Uterus (tissue), 4 donors: Measurements from ENCODE around the gene GRIK4. TPM values are rescaled to one million over a fixed set of nuclear protein-coding genes. Genes with fewer than 3 reads are reported as not detected.
"Not testable (repeated sequence)": the region's sequence is repeated elsewhere in the genome, so short reads cannot be mapped to it uniquely, and the experiment has no call there.

Experiments used
- DNase-seq, 2 donors: peaks; one replicate each; pipeline ENCODE4 v3.0.0-alpha.2; 2019 to 2020
- H3K27ac ChIP-seq, 2 donors: fragments of 200-600 bp; sonication (generic); 1 replicate in 1 of 2; 2 replicates in 1 of 2; pipeline ENCODE4 v1.5.1; 2016 to 2018
- H3K27me3 ChIP-seq, 2 donors: fragments of 200-600 bp; sonication (generic); one replicate each; pipeline ENCODE4 v1.5.1; 2018 to 2019; ENCODE audit warnings: control low read depth in 1 of 2
- H3K36me3 ChIP-seq, 2 donors: fragments of 200-600 bp; sonication (generic); one replicate each; pipeline ENCODE4 v1.5.1; 2019; ENCODE audit warnings: control low read depth in 1 of 2
- H3K4me1 ChIP-seq, 2 donors: fragments of 200-600 bp; sonication (generic); one replicate each; pipeline ENCODE4 v1.5.1; 2018 to 2019; ENCODE audit warnings: control low read depth in 1 of 2
- H3K4me3 ChIP-seq, 2 donors: fragments of 200-600 bp; sonication (generic); 1 replicate in 1 of 2; 2 replicates in 1 of 2; pipeline ENCODE4 v1.5.1; 2018 to 2019; ENCODE audit warnings: mild to moderate bottlenecking in 1 of 2
- H3K9me3 ChIP-seq, 2 donors: fragments of 200-600 bp; sonication (generic); one replicate each; pipeline ENCODE4 v1.5.1; 2019; ENCODE audit warnings: control low read depth in 1 of 2
- POLR2A ChIP-seq, 2 donors: fragments of 450-650 bp; IDR thresholded peaks; one replicate each; pipeline ENCODE4 v1.6.1; 2016; ENCODE audit warnings: antibody characterized with exemption in 2 of 2, mild to moderate bottlenecking in 1 of 2, moderate library complexity in 1 of 2
- intact Hi-C: fragments of 100-400 bp; cut with DNase I; formaldehyde crosslinking; loops from one replicate; pipeline ENCODE4 v1.15.1; 2023; ENCODE audit warnings: low total_unique reads
- total RNA-seq, 4 donors: library from RNA; depleted of rRNA in 3 of 4; stranded (reverse); fragments of >200 nt in 3 of 4; gene quantifications; one replicate each; pipeline versions ENCODE4 v1.1.0 to v1.2.4, GENCODE V29; 2014 to 2023
- TF ChIP-seq, protein P1 (sequence below), 4 experiments: fragments of 200-600 bp in 2 of 4; fragments of 450-650 bp in 2 of 4; sonication (generic) in 2 of 4; IDR thresholded peaks; one replicate each; pipeline ENCODE4 v1.5.1; 2016 to 2019; ENCODE audit warnings: antibody characterized with exemption in 4 of 4, mild to moderate bottlenecking in 2 of 4, moderate library complexity in 1 of 4
- donor health status: DM: yes; HTN: yes; CAD: no.

The GRIK4 gene
- total RNA-seq, 4 donors from 2014 or later, result 0.28 to 1.1 TPM; not detected in 2

DNA sequence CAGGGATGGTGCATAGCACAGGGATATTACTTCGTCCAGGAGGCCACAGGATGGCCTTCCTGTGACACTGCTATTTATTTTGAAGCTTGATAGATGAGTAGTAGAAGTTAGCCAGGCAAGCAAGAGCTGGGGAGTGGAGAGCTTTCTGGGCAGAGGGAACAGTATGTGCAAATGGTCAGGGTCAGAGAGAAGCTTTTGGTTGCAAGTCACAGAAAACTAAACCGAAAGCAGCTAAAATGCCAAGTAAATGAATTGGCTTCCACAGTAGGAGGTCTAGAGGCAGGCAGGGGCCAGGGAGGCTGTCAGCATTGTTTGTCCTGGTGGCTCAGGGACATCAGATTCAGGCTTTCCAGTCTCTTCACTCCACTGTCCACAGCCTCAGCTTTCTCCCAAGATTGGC lies 247.5 kb downstream of the GRIK4 start:
- H3K27ac ChIP-seq, result no peak overlapping the region
- H3K4me1 ChIP-seq, result no peaks in the 10 kb centered on the region
- TF ChIP-seq POLR2A (IDR thresholded peaks at IDR 0.05), result no peak
- TF ChIP-seq, protein P1, sequence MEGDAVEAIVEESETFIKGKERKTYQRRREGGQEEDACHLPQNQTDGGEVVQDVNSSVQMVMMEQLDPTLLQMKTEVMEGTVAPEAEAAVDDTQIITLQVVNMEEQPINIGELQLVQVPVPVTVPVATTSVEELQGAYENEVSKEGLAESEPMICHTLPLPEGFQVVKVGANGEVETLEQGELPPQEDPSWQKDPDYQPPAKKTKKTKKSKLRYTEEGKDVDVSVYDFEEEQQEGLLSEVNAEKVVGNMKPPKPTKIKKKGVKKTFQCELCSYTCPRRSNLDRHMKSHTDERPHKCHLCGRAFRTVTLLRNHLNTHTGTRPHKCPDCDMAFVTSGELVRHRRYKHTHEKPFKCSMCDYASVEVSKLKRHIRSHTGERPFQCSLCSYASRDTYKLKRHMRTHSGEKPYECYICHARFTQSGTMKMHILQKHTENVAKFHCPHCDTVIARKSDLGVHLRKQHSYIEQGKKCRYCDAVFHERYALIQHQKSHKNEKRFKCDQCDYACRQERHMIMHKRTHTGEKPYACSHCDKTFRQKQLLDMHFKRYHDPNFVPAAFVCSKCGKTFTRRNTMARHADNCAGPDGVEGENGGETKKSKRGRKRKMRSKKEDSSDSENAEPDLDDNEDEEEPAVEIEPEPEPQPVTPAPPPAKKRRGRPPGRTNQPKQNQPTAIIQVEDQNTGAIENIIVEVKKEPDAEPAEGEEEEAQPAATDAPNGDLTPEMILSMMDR (IDR thresholded peaks at IDR 0.05), result no peak
- no peaks in the 10 kb centered on the region for H3K9me3 ChIP-seq
- no peak overlapping the region for H3K4me3 ChIP-seq
- intact Hi-C loops, result no loop called here
- DNase-seq, result no peak
- no peaks in the 10 kb centered on the region for H3K36me3 ChIP-seq
- no peaks in the 10 kb centered on the region for H3K27me3 ChIP-seq

DNA sequence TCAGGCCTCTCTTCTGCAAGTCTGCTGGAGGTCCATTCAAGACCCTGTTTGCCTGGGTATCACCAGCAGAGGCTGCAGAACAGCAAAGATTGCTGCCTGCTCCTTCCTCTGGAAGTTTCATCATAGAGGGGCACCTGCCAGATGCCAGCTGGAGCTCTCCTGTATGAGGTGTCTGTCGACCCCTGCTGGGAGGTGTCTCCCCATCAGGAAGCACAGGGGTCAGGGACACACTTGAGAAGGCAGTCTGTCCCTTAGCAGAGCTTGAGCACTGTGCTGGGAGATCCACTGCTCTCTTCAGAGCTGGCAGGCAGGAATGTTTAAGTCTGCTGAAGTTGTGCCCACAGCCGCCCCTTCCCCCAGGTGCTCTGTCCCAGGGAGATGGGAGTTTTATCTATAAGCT lies 254.2 kb downstream of the GRIK4 start:
- H3K27me3 ChIP-seq, DNase-seq, H3K27ac ChIP-seq, H3K9me3 ChIP-seq, intact Hi-C loops, H3K4me1 ChIP-seq, H3K4me3 ChIP-seq, H3K36me3 ChIP-seq: not testable (repeated sequence)

DNA sequence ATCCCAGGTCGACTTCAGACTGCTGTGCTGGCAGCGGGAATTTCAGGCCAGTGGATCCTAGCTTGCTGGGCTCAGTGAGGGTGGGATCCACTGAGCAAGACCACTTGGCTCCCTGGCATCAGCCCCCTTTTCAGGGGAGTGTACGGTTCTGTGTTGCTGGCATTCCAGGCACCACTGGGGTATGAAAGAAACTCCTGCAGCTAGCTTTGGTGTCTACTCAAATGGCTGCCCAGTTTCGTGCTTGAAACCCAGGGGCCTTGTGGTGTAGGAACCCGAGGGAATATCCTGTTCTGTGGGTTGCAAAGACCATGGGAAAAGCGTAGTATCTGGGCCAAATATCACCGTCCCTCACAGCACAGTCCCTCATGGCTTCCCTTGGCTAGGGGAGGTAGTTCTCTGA lies 254.8 kb downstream of the GRIK4 start:
- no peak overlapping the region for H3K27ac ChIP-seq
- H3K4me3 ChIP-seq, result no peak overlapping the region
- DNase-seq, result no peak
- TF ChIP-seq POLR2A (IDR thresholded peaks at IDR 0.05), result no peak
- TF ChIP-seq, protein P1 (IDR thresholded peaks at IDR 0.05), result no peak
- intact Hi-C loops, result no loop called here
- no peaks in the 10 kb centered on the region for H3K36me3 ChIP-seq
- H3K27me3 ChIP-seq, result no peaks in the 10 kb centered on the region
- peaks cover 0 to 3% of the 10 kb centered on the region in 2 donors for H3K9me3 ChIP-seq
- H3K4me1 ChIP-seq, result no peaks in the 10 kb centered on the region

DNA sequence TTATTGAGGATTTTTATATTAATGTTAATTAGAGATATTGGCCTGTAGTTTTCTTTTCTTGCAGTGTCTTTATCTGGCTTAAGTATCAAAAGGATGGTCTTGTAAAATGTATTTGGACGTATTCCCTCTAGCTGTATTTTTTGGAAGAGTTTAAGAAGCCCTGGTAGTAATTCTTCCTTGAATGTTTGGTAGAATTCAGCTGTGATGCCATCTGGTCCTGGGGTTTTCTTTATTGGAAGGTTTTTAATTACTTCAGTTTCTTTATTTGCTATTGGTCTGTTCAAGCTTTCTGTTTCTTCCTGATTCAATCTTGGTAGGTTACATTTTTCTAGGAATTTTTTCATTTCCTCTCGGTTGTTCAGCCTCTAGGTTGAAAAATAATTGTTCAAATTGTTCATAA lies 257.4 kb downstream of the GRIK4 start:
- H3K36me3 ChIP-seq, result no peaks in the 10 kb centered on the region
- H3K27ac ChIP-seq, result no peak overlapping the region
- TF ChIP-seq, protein P1 (IDR thresholded peaks at IDR 0.05), result no peak
- TF ChIP-seq POLR2A (IDR thresholded peaks at IDR 0.05), result no peak

DNA sequence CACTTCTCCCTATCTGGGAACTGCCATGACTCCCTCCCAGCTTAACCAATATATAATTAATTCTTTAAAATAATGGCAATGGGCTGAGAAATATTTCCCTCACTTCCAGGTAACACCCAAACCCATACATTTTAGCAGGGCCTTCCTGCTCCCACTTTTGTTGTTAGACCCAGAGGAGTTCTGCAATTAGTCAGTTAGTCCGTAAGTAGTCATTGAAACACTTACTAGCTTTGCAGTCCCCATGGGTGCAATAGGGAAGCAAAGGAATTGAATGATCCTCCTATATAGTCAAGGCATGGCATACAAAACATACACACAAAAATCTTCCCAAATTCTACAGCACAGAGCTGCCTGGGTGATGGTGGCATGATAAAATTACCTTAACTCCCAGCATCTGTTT lies 258.4 kb downstream of the GRIK4 start:
- H3K27ac ChIP-seq, result no peak overlapping the region
- TF ChIP-seq, protein P1 (IDR thresholded peaks at IDR 0.05), result no peak
- TF ChIP-seq POLR2A (IDR thresholded peaks at IDR 0.05), result no peak
- H3K36me3 ChIP-seq, result no peaks in the 10 kb centered on the region
- intact Hi-C loops, result no loop called here
- no peak for DNase-seq
- no peak overlapping the region for H3K4me3 ChIP-seq
- H3K27me3 ChIP-seq, result no peaks in the 10 kb centered on the region
- peaks cover 0 to 3% of the 10 kb centered on the region in 2 donors for H3K9me3 ChIP-seq
- no peaks in the 10 kb centered on the region for H3K4me1 ChIP-seq

More for the DNA sequence above, 257.4 kb downstream of the GRIK4 start:
- no peaks in the 10 kb centered on the region for H3K27me3 ChIP-seq
- H3K4me3 ChIP-seq, result no peak overlapping the region
- DNase-seq, result no peak
- peaks cover 0 to 3% of the 10 kb centered on the region in 2 donors for H3K9me3 ChIP-seq
- no peaks in the 10 kb centered on the region for H3K4me1 ChIP-seq
- intact Hi-C loops, result no loop called here

DNA sequence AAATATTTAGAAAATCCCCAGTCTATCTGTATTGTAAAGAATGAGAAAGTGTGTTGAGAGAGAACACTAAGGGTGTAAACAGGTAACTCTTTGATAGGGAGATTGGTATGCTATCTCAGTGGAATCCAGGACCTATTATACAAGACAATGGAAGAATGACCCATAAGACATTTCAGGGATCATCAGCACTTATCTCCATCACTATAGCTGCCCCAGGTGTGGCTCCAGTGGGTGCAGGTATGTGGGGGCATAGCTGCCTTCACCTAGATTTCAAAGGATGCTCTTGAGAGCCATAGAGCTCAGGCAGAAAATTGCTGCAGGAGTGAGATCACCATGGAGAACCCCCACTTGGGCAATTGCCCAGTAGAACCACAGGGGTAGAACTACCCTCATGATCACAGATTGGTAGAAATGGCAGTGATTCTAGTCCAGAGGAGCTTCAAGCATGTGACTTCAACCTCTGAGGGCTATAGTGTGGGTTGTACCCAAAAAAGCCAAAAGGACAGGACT lies 260.1 kb downstream of the GRIK4 start:
- TF ChIP-seq POLR2A (IDR thresholded peaks at IDR 0.05), result no peak
- TF ChIP-seq, protein P1 (IDR thresholded peaks at IDR 0.05), result no peak
- no peak for DNase-seq
- H3K27me3 ChIP-seq, result no peaks in the 10 kb centered on the region

More for the DNA sequence above, 260.1 kb downstream of the GRIK4 start:
- no peaks in the 10 kb centered on the region for H3K4me1 ChIP-seq
- H3K4me3 ChIP-seq, result no peak overlapping the region
- H3K36me3 ChIP-seq, result no peaks in the 10 kb centered on the region
- no peak overlapping the region for H3K27ac ChIP-seq
- peaks cover 0 to 3% of the 10 kb centered on the region in 2 donors for H3K9me3 ChIP-seq
- intact Hi-C loops, result no loop called here
